ENCODE data around the gene FBXL3. TPM values are rescaled to one million over a fixed set of nuclear protein-coding genes. Genes with fewer than 3 reads are reported as not detected.

FBXL3 gene
- total RNA-seq, 1 experiment from 2014 or later: 22.0 TPM

DNA sequence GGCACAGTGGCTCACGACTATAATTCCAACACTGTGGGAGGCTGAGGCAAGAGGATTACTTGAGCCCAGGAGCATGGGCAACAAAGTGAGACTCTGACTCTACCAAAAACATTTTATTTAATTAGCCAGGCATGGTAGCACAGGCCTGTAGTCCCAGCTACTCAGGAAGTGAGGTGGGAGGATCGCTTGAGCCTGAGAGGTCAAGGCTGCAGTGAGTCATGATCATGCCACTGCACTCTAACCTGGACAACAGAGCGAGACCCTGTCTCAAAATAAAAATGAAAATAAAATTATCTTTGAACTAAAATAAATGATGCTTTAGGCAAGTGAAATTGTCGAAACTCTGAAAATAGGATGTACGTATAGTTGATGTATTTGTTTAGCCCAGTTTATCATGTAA lies 43.3 kb downstream of the FBXL3 start:
- no peaks in the 10 kb centered on the region for H3K9me2 ChIP-seq (ENCODE audit: insufficient read depth)
- H3K27ac ChIP-seq: no peak overlapping the region
- H3K4me3 ChIP-seq: no peak overlapping the region
- no peaks in the 10 kb centered on the region for H3K9me3 ChIP-seq (ENCODE audit: insufficient read depth, low read depth)
- H3K36me3 ChIP-seq (ENCODE audit: low read depth): no peaks in the 10 kb centered on the region
- ChIA-PET POLR2A (ENCODE audit: unreplicated experiment) (no interaction called here), CTCF (no interaction called here)
- TF ChIP-seq CTCF (conservative IDR thresholded peaks at IDR 0.05) (no peak), EZH2 (IDR thresholded peaks at IDR 0.05; ENCODE audit: low read depth) (no peak)
- DNase-seq: no peak
- no peaks in the 10 kb centered on the region for H3F3A ChIP-seq (ENCODE audit: insufficient read depth, low read depth)
- H3K27me3 ChIP-seq (ENCODE audit: insufficient read depth, low read depth): peaks cover 28% of the 10 kb centered on the region
- no TSS peak for BruUV-seq (replicated peaks)
- intact Hi-C loops (cut with micrococcal nuclease; ENCODE audit: unreplicated experiment): no loop called here
- no peak overlapping the region for H2AFZ ChIP-seq
- no peaks in the 10 kb centered on the region for H4K20me1 ChIP-seq (ENCODE audit: insufficient read depth)
- no peaks in the 10 kb centered on the region for H3K79me2 ChIP-seq (ENCODE audit: low read depth)
- no peak overlapping the region for H3K4me2 ChIP-seq
- H3K4me1 ChIP-seq (replicated peaks; ENCODE audit: insufficient read depth): no peaks in the 10 kb centered on the region

- TF ChIP-seq CTCF (conservative IDR thresholded peaks at IDR 0.05) (no peak), EZH2 (IDR thresholded peaks at IDR 0.05; ENCODE audit: low read depth) (no peak)
- Histone ChIP-seq H3F3A (ENCODE audit: insufficient read depth, low read depth) (0 out of 2 replicates have a peak, but pooled peaks cover 2% of the 10 kb centered on the region), H2AFZ (no peak overlapping the region), H3K4me2 (no peak overlapping the region), H3K9me3 (ENCODE audit: insufficient read depth, low read depth) (no peaks in the 10 kb centered on the region), H3K9me2 (ENCODE audit: insufficient read depth) (no peaks in the 10 kb centered on the region), H3K36me3 (ENCODE audit: low read depth) (no peaks in the 10 kb centered on the region), H3K4me3 (no peak overlapping the region), H4K20me1 (ENCODE audit: insufficient read depth) (no peaks in the 10 kb centered on the region), H3K27ac (no peak overlapping the region), H3K4me1 (replicated peaks; ENCODE audit: insufficient read depth) (no peaks in the 10 kb centered on the region), H3K27me3 (ENCODE audit: insufficient read depth, low read depth) (peaks cover 25% of the 10 kb centered on the region), H3K79me2 (ENCODE audit: low read depth) (no peaks in the 10 kb centered on the region)
- DNase-seq: no peak
- intact Hi-C loops (cut with micrococcal nuclease; ENCODE audit: unreplicated experiment): no loop called here
- BruUV-seq (replicated peaks): no TSS peak
- CTCF ChIA-PET: no interaction called here
- POLR2A ChIA-PET (ENCODE audit: unreplicated experiment): no interaction called here
Observed at GRCh38 chr13:76982061-76982460, 44.9 kb downstream of the FBXL3 start.

DNA sequence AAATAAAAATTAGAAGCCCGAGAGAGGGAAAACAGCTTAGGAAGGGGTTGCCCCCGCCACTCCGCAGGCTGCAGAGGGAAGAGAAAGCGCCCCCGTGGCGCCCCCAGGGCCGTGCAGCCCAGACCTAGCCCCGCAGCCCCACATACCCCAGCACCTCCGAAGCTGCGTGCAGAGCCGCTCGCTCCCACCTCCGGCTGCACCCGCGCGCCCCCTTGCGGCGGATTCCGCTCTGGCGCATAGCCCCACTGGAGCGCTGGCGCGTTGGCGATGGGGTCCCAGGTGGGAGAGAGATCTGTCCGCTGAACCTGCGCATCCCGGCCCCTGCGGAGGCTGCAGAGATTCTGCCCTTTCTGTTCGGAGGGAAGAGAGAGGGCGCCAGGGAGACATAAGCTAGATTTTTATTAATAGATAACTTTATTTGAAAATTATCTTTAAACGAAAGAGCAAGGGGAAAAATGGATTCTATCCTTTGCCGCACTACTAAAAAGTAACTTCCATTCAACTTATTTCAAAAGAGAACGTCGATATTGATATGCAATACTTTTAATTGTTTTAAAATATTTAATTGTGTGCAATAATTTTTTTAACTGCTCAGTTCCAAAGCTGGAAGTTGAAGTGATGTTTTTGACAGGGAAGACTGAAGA lies 46.8 kb downstream of the FBXL3 start:
- Histone ChIP-seq H3K4me2 (peak overlapping the region; percentile 75), H3K9me2 (ENCODE audit: insufficient read depth) (no peaks in the 10 kb centered on the region), H3K36me3 (ENCODE audit: low read depth) (no peaks in the 10 kb centered on the region), H3K4me3 (peak overlapping the region; percentile 40; the same call in 1 of the 2 replicates), H4K20me1 (ENCODE audit: insufficient read depth) (no peaks in the 10 kb centered on the region), H3F3A (ENCODE audit: insufficient read depth, low read depth) (peaks cover 16% of the 10 kb centered on the region; the same call in 1 of the 2 replicates), H3K79me2 (ENCODE audit: low read depth) (no peaks in the 10 kb centered on the region), H3K4me1 (replicated peaks; ENCODE audit: insufficient read depth) (peaks cover 14% of the 10 kb centered on the region), H3K9me3 (ENCODE audit: insufficient read depth, low read depth) (no peaks in the 10 kb centered on the region), H3K27ac (no peak overlapping the region), H2AFZ (no peak overlapping the region), H3K27me3 (ENCODE audit: insufficient read depth, low read depth) (peaks cover 16% of the 10 kb centered on the region)
- BruUV-seq (replicated peaks): no TSS peak
- ChIA-PET CTCF (interaction anchor here (0.5 to 0.7 kb wide), 6 partner anchors 23 to 1573 kb away, joined by 3 to 6 read pairs (median 4); no protein-coding TSS in a partner anchor), POLR2A (ENCODE audit: unreplicated experiment) (no interaction called here)
- intact Hi-C loops (cut with micrococcal nuclease; ENCODE audit: unreplicated experiment): no loop called here
- DNase-seq: peak in 1 of 2 experiments; percentile 68
- TF ChIP-seq EZH2 (IDR thresholded peaks at IDR 0.05; ENCODE audit: low read depth): no peak
- TF ChIP-seq CTCF (conservative IDR thresholded peaks at IDR 0.05): peak; percentile 86
